SIG-M5 (cell line): ENCODE data around the gene UCHL3.

Source experiments
- DNase-seq: peaks from one replicate; lab custom pipeline; 2025; lab: John Stamatoyannopoulos, UW

UCHL3 gene

GRCh38 chr13:75633285-75633684 is 83.7 kb downstream of the UCHL3 start:
- no peak for DNase-seq

DNA sequence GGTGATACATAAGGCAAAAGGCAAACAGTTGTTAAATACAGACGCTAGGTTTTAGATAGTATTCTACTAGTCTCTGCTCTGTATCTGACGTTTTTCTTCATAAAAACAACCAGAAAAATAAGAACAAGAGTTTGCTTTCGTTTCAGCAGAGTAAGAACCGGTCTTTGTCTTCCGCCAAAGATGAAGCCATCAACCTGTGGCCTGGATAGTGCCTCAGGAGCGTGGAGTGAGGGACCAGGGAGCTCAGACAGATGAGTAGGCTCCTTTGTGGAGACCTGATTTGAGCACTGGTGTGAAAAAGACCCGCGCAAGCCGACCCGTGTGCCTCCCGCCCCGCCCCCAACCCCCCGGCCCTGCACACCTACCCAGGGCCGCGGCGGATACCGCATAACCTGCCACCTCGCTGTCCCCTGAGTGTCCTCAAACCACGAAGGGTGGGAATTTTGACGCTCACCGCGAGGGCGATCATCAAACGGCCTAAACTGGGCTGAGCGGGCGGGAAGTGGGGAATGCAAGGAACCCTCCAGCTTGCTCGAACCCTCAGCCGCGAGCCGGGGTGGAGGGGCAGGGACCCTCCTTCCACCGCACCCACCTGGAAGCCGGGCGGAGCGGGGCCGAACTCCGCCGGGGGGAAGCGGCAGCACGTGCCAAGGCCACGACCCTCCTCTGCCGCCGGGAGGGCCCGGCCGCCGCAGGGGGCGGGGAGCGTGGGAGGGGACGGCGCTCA is 85.7 kb downstream of the UCHL3 start:
- DNase-seq, result no peak

GRCh38 chr13:75635828-75636435 is 86.3 kb downstream of the UCHL3 start, which contains the start of gene LMO7:
Gene LMO7 (plus strand): TSS chr13:75636330. CDS start chr13:75636658, 328 bp downstream.
- DNase-seq, result no peak

GRCh38 chr13:75636436-75637180 is 87.0 kb downstream of the UCHL3 start:
- no peak for DNase-seq

DNA sequence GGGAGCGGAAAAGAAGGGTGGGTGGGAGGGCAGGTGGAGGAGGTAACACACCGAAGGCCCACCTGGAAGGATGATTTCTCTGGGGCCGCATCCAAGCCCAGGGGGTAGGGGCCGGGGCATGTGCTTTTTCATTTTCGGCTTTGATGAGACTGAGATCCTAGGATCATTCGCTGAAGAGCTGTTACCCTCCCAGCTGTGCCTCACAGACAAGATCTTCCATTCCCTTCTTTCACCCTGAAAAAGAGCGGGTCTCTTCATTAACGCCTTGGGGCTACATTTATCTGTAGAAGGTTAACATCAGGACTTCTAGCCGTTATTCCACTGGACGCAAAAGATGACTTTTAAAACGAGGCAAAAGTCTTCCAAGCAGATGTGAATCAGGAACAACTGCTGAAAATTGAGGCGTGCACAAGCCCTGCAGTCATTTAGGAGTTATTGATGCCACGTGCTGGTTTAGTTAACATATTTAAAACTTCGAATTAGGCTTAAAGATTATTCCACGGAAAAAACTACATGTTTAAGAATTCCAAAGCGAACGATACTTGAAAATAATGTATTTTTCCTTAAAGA is 87.7 kb downstream of the UCHL3 start:
- no peak for DNase-seq

DNA sequence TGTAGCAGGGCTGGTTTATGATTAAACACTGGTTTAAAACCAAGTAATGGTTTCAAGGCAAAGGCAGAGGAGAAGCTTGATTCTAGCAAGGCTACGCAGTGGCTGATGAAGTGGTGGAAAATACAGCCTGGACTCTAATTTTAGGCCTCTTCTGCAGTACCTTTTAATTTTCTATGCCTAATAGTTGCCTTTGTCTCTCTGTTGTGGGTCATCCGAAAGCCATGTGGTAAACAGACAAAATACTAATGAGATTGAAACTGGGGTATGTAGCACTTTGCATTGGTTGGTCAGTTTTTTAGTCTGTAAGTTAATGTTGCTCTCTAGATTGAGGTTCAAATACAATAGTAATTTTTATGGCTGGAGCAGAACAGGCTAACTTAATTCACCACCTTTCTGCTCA is 89.9 kb downstream of the UCHL3 start:
- DNase-seq, result no peak

GRCh38 chr13:75641026-75641425 is 91.4 kb downstream of the UCHL3 start:
- no peak for DNase-seq

- no peak for DNase-seq
These were observed 93.6 kb downstream of the UCHL3 start for GRCh38 chr13:75643182-75643581.

DNA sequence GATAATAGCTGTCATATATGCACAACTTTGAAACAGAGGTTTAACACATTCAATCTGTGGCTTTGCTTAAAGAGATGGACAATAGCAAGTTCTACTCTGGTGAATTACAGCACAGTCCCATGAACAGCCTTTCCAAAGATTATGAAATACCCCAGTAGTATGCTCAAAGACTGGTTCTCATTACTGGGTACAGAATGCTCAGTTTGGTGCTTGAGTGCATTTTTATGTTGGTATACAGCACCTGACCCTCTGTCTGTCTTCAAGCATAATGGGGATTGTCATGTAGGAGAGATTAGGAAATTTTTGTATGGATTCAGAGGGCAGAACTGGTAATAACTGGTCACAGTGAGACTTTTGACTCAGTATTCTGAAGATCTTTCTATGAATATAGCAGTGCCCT is 94.1 kb downstream of the UCHL3 start:
- no peak for DNase-seq

DNA sequence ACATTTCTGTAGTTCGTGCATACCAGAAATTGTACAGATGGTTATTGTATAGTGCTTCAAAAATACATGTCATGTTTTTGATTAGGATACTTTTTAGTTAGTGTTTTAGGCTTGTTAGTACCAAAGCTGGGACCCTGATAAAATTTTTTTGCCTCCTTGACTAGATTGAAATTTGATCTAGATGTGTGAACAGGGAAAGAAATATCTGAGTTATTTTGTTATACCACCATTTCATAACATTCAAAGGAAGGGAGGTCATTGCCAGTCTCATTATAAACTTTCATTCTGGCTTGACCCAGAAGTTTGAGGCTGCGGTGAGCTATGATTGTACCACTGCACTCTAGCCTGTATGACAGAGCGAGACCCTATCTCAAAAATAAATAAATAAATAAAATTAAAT is 95.5 kb downstream of the UCHL3 start:
- DNase-seq, result no peak

GRCh38 chr13:75647126-75647784 is 97.7 kb downstream of the UCHL3 start:
- no peak for DNase-seq

DNA sequence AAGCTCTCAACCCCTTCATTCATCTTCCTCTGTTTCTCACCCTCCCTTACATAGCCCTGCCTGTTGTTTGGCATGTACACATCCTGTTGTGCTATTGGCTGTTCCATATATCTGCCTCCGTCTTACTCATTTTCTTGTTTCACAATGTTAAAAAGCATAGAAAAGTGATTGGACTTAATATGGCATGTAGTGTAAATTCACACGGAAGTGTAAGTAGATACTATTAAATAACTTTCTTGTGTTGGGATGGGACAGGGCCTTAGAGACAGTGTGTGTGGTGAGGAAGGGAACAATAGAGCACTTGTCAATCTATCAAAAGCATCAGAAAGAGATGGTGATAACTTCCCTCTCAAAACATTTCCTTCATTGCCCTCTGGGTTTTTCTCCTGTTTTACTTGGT is 98.9 kb downstream of the UCHL3 start:
- DNase-seq, result no peak

DNA sequence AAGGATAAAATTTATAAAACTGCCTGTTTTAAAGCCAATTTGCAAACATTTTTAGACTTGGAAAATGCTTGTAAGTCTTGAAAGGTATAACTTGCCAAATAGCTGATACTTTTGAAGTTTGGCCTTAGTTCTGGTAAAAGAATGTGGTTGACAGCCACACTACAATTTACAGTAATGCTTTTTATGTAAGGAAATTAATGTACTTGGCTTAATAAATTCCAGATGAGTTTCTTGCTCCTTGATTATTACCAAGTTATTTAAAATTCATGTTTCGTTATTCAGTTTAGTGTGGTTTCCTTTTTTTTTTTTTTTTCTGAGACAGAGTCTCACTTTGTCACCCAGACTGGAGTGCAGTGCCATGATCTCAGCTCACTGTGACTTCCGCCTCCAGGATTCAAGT is 101.4 kb downstream of the UCHL3 start:
- no peak for DNase-seq

GRCh38 chr13:75652726-75653125 is 103.1 kb downstream of the UCHL3 start:
- DNase-seq, result no peak
